ENCODE measurements around the gene HIF1A.

DNA sequence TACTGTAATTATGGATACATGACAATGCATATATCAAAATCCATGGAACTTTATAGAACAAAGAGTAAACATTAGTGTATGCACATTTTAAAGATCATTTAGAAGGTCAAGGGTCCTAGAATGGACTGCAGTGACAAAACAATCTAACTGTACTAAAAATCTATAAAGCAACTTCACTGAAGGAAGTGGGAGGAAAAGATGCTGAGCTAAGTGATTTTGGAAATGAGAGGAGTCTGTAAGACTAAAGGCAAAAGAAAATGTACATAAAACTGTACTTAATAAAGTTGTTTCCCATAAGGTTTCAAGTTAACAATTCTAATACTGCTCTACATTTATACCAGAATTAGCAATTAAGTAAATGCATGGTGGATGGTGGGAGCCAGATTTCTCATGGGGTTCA, 46.9 kb upstream of the HIF1A start:
- TF ChIP-seq EZH2phosphoT487 (conservative IDR thresholded peaks at IDR 0.05; ENCODE audit: low read length) = no peak
- no peak for TF ChIP-seq CTCF (IDR thresholded peaks at IDR 0.05; ENCODE audit: insufficient read depth, low read length, poor library complexity, severe bottlenecking)
